Measurements from ENCODE around the gene TTN.

The TTN gene

DNA sequence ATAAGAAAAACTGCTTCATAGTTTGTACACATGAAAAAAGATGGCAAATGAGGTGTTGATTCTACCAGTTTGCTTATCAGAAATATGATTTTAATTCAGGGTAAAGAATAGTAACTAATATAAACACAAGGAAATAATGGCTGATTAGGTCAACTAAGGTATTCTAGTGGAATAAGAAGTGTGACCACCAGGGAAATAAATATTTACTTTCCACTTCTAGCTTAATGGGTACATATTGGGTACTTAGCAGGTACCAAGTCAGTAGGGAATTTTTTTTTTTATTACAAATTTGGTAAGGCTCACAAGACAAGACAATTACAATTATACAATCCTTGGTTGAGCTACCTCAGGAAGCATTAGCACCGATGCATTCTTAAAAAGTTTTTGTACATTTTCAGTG, 191.3 kb downstream of the TTN start:
- no peak for DNase-seq (ENCODE audit: low read depth)
- TF ChIP-seq, protein P1, sequence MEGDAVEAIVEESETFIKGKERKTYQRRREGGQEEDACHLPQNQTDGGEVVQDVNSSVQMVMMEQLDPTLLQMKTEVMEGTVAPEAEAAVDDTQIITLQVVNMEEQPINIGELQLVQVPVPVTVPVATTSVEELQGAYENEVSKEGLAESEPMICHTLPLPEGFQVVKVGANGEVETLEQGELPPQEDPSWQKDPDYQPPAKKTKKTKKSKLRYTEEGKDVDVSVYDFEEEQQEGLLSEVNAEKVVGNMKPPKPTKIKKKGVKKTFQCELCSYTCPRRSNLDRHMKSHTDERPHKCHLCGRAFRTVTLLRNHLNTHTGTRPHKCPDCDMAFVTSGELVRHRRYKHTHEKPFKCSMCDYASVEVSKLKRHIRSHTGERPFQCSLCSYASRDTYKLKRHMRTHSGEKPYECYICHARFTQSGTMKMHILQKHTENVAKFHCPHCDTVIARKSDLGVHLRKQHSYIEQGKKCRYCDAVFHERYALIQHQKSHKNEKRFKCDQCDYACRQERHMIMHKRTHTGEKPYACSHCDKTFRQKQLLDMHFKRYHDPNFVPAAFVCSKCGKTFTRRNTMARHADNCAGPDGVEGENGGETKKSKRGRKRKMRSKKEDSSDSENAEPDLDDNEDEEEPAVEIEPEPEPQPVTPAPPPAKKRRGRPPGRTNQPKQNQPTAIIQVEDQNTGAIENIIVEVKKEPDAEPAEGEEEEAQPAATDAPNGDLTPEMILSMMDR (conservative IDR thresholded peaks at IDR 0.05; ENCODE audit: control insufficient read depth, insufficient read depth, low read depth, low read length), result no peak
- H3K4me3 ChIP-seq (ENCODE audit: control insufficient read depth, low read depth, low read length), result no peak overlapping the region

DNA sequence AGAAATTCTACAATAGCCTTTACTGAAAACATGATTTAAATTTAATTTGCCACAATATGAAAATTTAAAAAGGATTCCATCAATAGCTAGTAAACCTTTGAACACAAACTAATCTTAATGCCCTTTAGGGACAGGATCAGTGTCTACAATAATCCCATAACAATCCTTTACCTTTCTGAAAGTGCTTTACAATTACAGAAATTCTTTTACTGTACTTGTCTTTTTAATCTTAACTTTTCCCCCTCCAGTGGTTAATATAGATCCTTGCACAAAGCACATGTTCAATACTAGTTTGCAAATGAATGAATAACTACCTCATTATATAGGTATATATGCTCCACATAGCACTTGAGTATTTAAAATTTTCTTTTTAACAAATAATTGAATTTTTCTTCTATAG, 204.3 kb downstream of the TTN start:
- H3K4me3 ChIP-seq (ENCODE audit: control insufficient read depth, low read depth, low read length), result no peak overlapping the region
- DNase-seq (ENCODE audit: low read depth), result no peak
- TF ChIP-seq, protein P1 (conservative IDR thresholded peaks at IDR 0.05; ENCODE audit: control insufficient read depth, insufficient read depth, low read depth, low read length), result no peak

DNA sequence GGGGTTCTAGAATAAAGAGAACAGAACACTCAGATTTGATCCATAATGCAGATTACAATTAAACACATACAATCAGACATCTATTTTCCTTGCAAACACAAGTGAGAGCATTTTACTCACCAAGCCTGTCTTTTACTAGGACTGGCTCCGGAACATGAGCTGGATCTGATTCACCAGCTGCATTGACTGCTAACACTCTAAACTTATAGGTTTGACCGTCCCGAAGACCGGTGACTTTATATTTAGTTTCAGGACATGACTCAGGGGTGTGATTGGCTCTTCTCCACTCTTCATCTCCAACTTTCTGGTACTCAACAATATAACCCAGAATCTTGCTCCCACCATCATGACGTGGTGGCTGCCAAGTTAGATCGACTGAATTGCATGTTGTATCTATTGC, 214.6 kb downstream of the TTN start:
- TF ChIP-seq, protein P1 (conservative IDR thresholded peaks at IDR 0.05; ENCODE audit: control insufficient read depth, insufficient read depth, low read depth, low read length), result no peak
- H3K4me3 ChIP-seq (ENCODE audit: control insufficient read depth, low read depth, low read length), result no peak overlapping the region
- peak; percentile 14 for DNase-seq (ENCODE audit: low read depth)

DNA sequence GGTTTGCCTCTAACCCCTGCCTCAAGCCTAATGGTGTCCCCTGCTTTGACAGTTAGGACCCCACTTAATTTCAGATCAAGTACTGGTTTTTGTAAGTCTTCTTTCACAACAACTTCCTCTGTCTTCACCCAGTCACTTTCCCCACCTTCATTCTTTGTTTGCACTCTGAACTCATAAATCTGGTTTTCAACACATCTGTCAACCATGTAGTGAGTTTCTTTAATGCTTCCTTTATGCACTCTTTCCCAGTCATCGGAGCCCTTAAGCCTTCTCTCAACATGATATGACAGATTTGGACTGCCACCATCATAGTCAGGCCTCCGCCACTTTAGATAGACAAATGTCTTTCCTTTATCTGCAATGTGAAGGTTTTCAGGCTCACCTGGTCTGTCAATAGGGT, 217.9 kb downstream of the TTN start:
- no peak for DNase-seq (ENCODE audit: low read depth)
- H3K4me3 ChIP-seq (ENCODE audit: control insufficient read depth, low read depth, low read length), result no peak overlapping the region
- TF ChIP-seq, protein P1 (conservative IDR thresholded peaks at IDR 0.05; ENCODE audit: control insufficient read depth, insufficient read depth, low read depth, low read length), result no peak

DNA sequence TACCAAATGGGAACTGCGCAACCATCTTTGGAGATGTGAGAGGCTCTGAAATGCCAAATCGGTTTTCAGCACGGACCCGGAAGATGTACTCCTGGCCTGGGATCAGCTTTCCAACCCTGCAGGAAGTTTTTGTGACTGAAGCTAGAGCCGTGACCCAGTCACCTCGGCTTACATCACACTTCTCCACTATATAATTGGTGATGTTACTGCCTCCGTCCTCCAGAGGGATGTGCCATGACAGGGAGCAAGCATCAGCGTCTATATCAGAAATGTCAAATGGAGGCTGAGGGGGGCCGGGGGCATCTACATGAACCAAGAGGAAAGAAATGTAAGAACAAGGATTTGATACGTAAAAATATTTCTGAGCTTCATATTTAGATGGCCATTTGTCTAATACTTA, 222.6 kb downstream of the TTN start:
- TF ChIP-seq, protein P1 (conservative IDR thresholded peaks at IDR 0.05; ENCODE audit: control insufficient read depth, insufficient read depth, low read depth, low read length), result no peak
- no peak for DNase-seq (ENCODE audit: low read depth)

DNA sequence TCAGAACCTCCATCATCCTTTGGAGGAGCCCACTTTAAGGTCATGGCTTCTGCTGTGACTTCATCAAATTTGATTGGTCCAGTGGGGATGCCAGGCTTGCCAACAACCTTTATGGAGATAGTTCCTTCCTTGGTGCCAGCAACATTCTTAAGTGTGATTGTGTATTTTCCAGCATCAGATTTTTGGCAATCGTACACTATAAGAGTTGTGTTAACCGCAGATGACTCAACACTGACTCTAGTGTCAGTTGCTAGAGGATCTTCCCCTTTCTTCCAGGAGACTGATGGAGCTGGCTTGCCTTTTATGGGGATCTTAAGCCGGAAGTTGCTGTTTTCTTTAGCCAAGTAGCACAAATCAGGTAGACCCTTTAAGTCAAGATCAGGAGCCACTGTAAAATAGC, 228.2 kb downstream of the TTN start:
- DNase-seq (ENCODE audit: low read depth), result peak; percentile 74
- TF ChIP-seq, protein P1 (conservative IDR thresholded peaks at IDR 0.05; ENCODE audit: control insufficient read depth, insufficient read depth, low read depth, low read length), result no peak
- no peak overlapping the region for H3K4me3 ChIP-seq (ENCODE audit: control insufficient read depth, low read depth, low read length)

More for the DNA sequence above, 222.6 kb downstream of the TTN start:
- no peak overlapping the region for H3K4me3 ChIP-seq (ENCODE audit: control insufficient read depth, low read depth, low read length)

DNA sequence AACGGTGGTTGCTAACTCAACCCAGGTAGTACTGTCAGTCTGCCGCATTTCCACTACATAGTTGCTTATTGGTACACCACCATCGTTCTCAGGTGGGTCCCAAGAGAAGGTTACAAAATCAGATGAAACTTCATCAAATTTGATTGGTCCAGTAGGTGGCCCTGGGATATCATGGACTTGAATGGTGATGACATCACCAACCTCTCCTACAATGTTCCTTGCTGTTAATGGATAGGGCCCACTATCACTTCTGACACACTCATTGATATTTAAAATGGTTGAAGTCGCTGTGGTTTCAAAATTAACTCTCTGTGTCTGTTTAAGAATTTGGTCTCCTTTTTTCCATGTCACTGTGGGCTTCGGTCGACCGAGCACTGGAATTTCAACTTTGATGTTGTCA, 232.4 kb downstream of the TTN start:
- TF ChIP-seq, protein P1 (conservative IDR thresholded peaks at IDR 0.05; ENCODE audit: control insufficient read depth, insufficient read depth, low read depth, low read length), result no peak
- DNase-seq (ENCODE audit: low read depth), result no peak
- no peak overlapping the region for H3K4me3 ChIP-seq (ENCODE audit: control insufficient read depth, low read depth, low read length)

Measured in fibroblast of mammary gland (primary cell).